HG02623 (cell line): ENCODE measurements around the gene LAMB3.
A peak's percentile ranks its signal among the peaks of the same experiment; 100 is the strongest.

Experiments
- ATAC-seq: cut with Tn5 transposase; IDR thresholded peaks from one replicate; pipeline ENCODE4 v1.9.1; 2021; ENCODE audit warnings: moderate library complexity; ENCODE audit not compliant: unreplicated experiment

Gene LAMB3

GRCh38 chr1:209634005-209634737 is 18.1 kb downstream of the LAMB3 start:
- no peak for ATAC-seq

GRCh38 chr1:209633335-209633997 is 18.8 kb downstream of the LAMB3 start:
- ATAC-seq = no peak

GRCh38 chr1:209630383-209631225 is 21.6 kb downstream of the LAMB3 start:
- ATAC-seq = no peak

- ATAC-seq = no peak
Observed at GRCh38 chr1:209629621-209630382, 22.4 kb downstream of the LAMB3 start.

GRCh38 chr1:209628618-209629299 is 23.5 kb downstream of the LAMB3 start:
- ATAC-seq = no peak

- peak; percentile 74 for ATAC-seq
Observed at GRCh38 chr1:209627732-209628196, 24.5 kb downstream of the LAMB3 start.

GRCh38 chr1:209627027-209627731 is 25.0 kb downstream of the LAMB3 start:
- ATAC-seq = no peak

- no peak for ATAC-seq
Observed at GRCh38 chr1:209626346-209627026, 25.7 kb downstream of the LAMB3 start.

- ATAC-seq = no peak
Observed at GRCh38 chr1:209625791-209626285, 26.4 kb downstream of the LAMB3 start.

- ATAC-seq = no peak
Observed at GRCh38 chr1:209624558-209625549, 27.4 kb downstream of the LAMB3 start.

- ATAC-seq = no peak
Observed at GRCh38 chr1:209622841-209623829, 29.1 kb downstream of the LAMB3 start.

GRCh38 chr1:209621741-209622655 is 30.2 kb downstream of the LAMB3 start:
- no peak for ATAC-seq

- ATAC-seq = no peak
Observed at GRCh38 chr1:209621286-209621685, 30.9 kb downstream of the LAMB3 start.

GRCh38 chr1:209620487-209620884 is 31.7 kb downstream of the LAMB3 start:
- no peak for ATAC-seq

- no peak for ATAC-seq
Observed at GRCh38 chr1:209619696-209620486, 32.3 kb downstream of the LAMB3 start.
